ENCODE data around the gene SH2D1B.

DNA sequence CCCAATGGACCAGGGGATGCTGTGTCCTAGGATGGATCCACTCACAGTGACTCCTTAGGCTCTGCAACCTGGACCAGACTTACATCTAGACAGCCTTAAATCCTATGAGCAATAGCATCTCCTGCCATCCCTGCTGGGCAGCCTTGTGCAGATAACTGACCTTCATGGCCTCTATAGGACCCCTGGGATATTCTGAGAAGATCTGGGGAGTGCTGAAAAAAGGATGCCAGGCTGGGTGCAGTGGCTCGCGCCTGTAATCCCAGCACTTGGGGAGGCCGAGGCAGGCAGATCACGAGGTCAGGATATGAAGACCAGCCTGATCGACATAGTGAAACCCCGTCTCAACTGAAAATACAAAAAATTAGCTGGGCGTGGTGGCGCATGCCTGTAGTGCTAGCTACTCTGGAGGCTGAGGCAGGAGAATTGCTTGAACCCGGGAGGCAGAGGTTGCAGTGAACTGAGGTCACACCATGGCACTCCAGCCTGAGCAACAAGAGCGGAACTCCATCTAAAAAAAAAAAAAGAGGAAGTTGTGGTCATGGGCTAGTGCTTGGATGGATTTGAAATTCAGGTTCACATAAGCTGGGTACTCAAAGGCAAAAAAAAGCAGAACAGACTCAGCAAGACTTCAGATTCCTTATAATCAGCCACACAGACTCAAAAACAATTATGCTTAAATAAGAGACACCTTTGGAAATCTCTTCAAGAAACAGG lies 10.9 kb upstream of the SH2D1B start:
- TF ChIP-seq, protein P1, sequence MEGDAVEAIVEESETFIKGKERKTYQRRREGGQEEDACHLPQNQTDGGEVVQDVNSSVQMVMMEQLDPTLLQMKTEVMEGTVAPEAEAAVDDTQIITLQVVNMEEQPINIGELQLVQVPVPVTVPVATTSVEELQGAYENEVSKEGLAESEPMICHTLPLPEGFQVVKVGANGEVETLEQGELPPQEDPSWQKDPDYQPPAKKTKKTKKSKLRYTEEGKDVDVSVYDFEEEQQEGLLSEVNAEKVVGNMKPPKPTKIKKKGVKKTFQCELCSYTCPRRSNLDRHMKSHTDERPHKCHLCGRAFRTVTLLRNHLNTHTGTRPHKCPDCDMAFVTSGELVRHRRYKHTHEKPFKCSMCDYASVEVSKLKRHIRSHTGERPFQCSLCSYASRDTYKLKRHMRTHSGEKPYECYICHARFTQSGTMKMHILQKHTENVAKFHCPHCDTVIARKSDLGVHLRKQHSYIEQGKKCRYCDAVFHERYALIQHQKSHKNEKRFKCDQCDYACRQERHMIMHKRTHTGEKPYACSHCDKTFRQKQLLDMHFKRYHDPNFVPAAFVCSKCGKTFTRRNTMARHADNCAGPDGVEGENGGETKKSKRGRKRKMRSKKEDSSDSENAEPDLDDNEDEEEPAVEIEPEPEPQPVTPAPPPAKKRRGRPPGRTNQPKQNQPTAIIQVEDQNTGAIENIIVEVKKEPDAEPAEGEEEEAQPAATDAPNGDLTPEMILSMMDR (conservative IDR thresholded peaks at IDR 0.05; ENCODE audit: low read depth in 2 of 2): no peak
- TF ChIP-seq EZH2 (IDR thresholded peaks at IDR 0.05; ENCODE audit: low read depth, unreplicated experiment): no peak
- TF ChIP-seq, protein P2, sequence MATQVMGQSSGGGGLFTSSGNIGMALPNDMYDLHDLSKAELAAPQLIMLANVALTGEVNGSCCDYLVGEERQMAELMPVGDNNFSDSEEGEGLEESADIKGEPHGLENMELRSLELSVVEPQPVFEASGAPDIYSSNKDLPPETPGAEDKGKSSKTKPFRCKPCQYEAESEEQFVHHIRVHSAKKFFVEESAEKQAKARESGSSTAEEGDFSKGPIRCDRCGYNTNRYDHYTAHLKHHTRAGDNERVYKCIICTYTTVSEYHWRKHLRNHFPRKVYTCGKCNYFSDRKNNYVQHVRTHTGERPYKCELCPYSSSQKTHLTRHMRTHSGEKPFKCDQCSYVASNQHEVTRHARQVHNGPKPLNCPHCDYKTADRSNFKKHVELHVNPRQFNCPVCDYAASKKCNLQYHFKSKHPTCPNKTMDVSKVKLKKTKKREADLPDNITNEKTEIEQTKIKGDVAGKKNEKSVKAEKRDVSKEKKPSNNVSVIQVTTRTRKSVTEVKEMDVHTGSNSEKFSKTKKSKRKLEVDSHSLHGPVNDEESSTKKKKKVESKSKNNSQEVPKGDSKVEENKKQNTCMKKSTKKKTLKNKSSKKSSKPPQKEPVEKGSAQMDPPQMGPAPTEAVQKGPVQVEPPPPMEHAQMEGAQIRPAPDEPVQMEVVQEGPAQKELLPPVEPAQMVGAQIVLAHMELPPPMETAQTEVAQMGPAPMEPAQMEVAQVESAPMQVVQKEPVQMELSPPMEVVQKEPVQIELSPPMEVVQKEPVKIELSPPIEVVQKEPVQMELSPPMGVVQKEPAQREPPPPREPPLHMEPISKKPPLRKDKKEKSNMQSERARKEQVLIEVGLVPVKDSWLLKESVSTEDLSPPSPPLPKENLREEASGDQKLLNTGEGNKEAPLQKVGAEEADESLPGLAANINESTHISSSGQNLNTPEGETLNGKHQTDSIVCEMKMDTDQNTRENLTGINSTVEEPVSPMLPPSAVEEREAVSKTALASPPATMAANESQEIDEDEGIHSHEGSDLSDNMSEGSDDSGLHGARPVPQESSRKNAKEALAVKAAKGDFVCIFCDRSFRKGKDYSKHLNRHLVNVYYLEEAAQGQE (IDR thresholded peaks at IDR 0.05; ENCODE audit: unreplicated experiment): no peak
- no peak for TF ChIP-seq STAT1 (IDR thresholded peaks at IDR 0.05; ENCODE audit: unreplicated experiment)
- no peak for TF ChIP-seq POLR2AphosphoS5 (IDR thresholded peaks at IDR 0.05; ENCODE audit: low read depth)
- TF ChIP-seq CREB1 (CRISPR knock-in tag; IDR thresholded peaks at IDR 0.05; ENCODE audit: low read depth): no peak
- TF ChIP-seq EZH2phosphoT487 (IDR thresholded peaks at IDR 0.05; ENCODE audit: unreplicated experiment): no peak
